Adrenal gland (tissue), 12 donors: ENCODE results near the gene DNAJC1. TPM values are rescaled to one million over a fixed set of nuclear protein-coding genes. Genes with fewer than 3 reads are reported as not detected.
"Not testable (repeated sequence)": the region's sequence is repeated elsewhere in the genome, so short reads cannot be mapped to it uniquely, and the experiment has no call there.

Experiments used
- DNase-seq, 7 donors: peaks; one replicate each; pipeline ENCODE4 v3.0.0-alpha.2; 2019 to 2020
- H3K27ac ChIP-seq, 5 donors: fragments of 200-600 bp; sonication (generic) in 4 of 5; 1 replicate in 3 of 5; 2 replicates in 2 of 5; pipeline versions ENCODE4 v1.5.1 to v1.8.0; 2016 to 2020; ENCODE audit warnings: mild to moderate bottlenecking in 1 of 5
- H3K27me3 ChIP-seq: fragments of 200-600 bp; 2 replicates; pipeline ENCODE4 v1.8.0; 2021
- H3K36me3 ChIP-seq, 2 donors: fragments of 200-600 bp; replicated peaks in 1 of 2; 1 replicate in 1 of 2; 2 replicates in 1 of 2; pipeline versions ENCODE4 v1.5.1 to v1.8.0; 2018 to 2022
- H3K4me1 ChIP-seq, 2 donors: fragments of 200-600 bp; replicated peaks in 1 of 2; 1 replicate in 1 of 2; 2 replicates in 1 of 2; pipeline versions ENCODE4 v1.5.1 to v1.8.0; 2018 to 2021
- H3K4me3 ChIP-seq, 4 donors: fragments of 200-600 bp; sonication (generic) in 3 of 4; one replicate each; pipeline ENCODE4 v1.5.1; 2016 to 2018
- H3K9me3 ChIP-seq, 3 donors: fragments of 200-600 bp; sonication (generic) in 1 of 3; replicated peaks in 1 of 3; 1 replicate in 2 of 3; 2 replicates in 1 of 3; pipeline versions ENCODE4 v1.5.1 to v1.8.0; 2016 to 2021
- CTCF ChIP-seq, 6 experiments: fragments of 450-650 bp in 4 of 6; fragments of 200-600 bp in 2 of 6; sonication (generic) in 1 of 6; IDR thresholded peaks; 1 replicate in 5 of 6; 2 replicates in 1 of 6; pipeline versions ENCODE4 v1.5.1 to v1.8.0; 2016 to 2021; ENCODE audit warnings: antibody characterized with exemption in 6 of 6, mild to moderate bottlenecking in 2 of 6, moderate library complexity in 1 of 6
- POLR2A ChIP-seq, 2 donors: fragments of 450-650 bp; IDR thresholded peaks; one replicate each; pipeline ENCODE4 v1.6.1; 2017; ENCODE audit warnings: antibody characterized with exemption in 2 of 2, mild to moderate bottlenecking in 2 of 2, moderate library complexity in 1 of 2
- WGBS, 4 donors: extraction: QIAGEN DNeasy Blood & Tissue Kit in 2 of 4; methylation state at CpG; one replicate each; pipeline versions ENCODE4 v1.1.5 to v1.1.7; 2013 to 2017; 5-methylcytosine and 5-hydroxymethylcytosine counted together
- intact Hi-C, 2 donors: fragments of 100-400 bp; cut with DNase I; formaldehyde crosslinking; loops; one replicate each; pipeline versions ENCODE4 v1.14.1 to v1.15.0; 2022 to 2023
- polyA plus RNA-seq, 3 donors: library from polyadenylated mRNA; stranded (reverse); fragments of 200-250 nt in 2 of 3; fragments of 350-450 nt in 1 of 3; fragmentation: Illumina TruSeq in 1 of 3; extraction: RNeasy Lipid Tissue Mini Kit (QIAGEN cat#74804) in 1 of 3; gene quantifications; one replicate each; pipeline ENCODE4 v1.2.3, GENCODE V29; 2013 to 2014
- total RNA-seq, 9 donors: library from RNA; depleted of rRNA in 4 of 9; stranded (reverse); fragments of >200 nt in 4 of 9; fragments of 120-200 nt in 1 of 9; fragmentation: NEBNext Ultra II Directional in 1 of 9; extraction: Animal tissue kit (Norgen Biotek cat#: 25700) in 1 of 9; gene quantifications; one replicate each; pipeline versions ENCODE4 v1.1.0 to v1.2.4, GENCODE V29; 2013 to 2023
- donor health status: healthy with polysubstance abuse.
- donor health status: Bipolar disorder and iron deficiency.
- donor health status: DM: yes; HTN: yes; CAD: no.
- donor health status: DM: no; HTN: no; CAD: no.
- donor health status: DM: no; HTN: no; CAD: no.
- donor health status: DM: yes; HTN: yes; CAD: no.

The DNAJC1 gene
- total and polyA plus RNA-seq, 12 donors = 11.0 to 84.4 (median 36.8) TPM

- Histone ChIP-seq H3K36me3 (no peaks in the 10 kb centered on the region), H3K4me3 (no peak overlapping the region), H3K27ac (no peak overlapping the region), H3K27me3 (no peaks in the 10 kb centered on the region), H3K4me1 (no peaks in the 10 kb centered on the region), H3K9me3 (peaks cover 0 to 6% (median 0%) of the 10 kb centered on the region in 3 donors)
- no peak for DNase-seq
- TF ChIP-seq CTCF (IDR thresholded peaks at IDR 0.05) (no peak), POLR2A (IDR thresholded peaks at IDR 0.05) (no peak)
- intact Hi-C loops = no loop called here
- 76 to 95% (median 86%) methylated on average over 1 of the region's 1 CpG for WGBS, 4 donors
These were observed 182.6 kb downstream of the DNAJC1 start for GRCh38 chr10:21820952-21821351.

- H3K27ac ChIP-seq, H3K4me3 ChIP-seq, H3K4me1 ChIP-seq, H3K27me3 ChIP-seq, intact Hi-C loops, H3K36me3 ChIP-seq, H3K9me3 ChIP-seq, DNase-seq: not testable (repeated sequence)
- WGBS, 4 donors = 94 to 97% (median 95%) methylated on average over 7 of the region's 7 CpGs
These were observed 185.1 kb downstream of the DNAJC1 start for GRCh38 chr10:21818416-21818815.

- Histone ChIP-seq H3K27ac (no peak overlapping the region), H3K27me3 (no peaks in the 10 kb centered on the region), H3K9me3 (no peaks in the 10 kb centered on the region), H3K4me1 (no peaks in the 10 kb centered on the region), H3K36me3 (no peaks in the 10 kb centered on the region), H3K4me3 (no peak overlapping the region)
- WGBS, 4 donors = 85 to 95% (median 92%) methylated on average over 2 of the region's 2 CpGs
- DNase-seq = no peak
- TF ChIP-seq CTCF (IDR thresholded peaks at IDR 0.05) = no peak
- no peak for TF ChIP-seq POLR2A (IDR thresholded peaks at IDR 0.05)
- intact Hi-C loops = no loop called here
These were observed 188.7 kb downstream of the DNAJC1 start for GRCh38 chr10:21814866-21815265.

- Histone ChIP-seq H3K9me3 (no peaks in the 10 kb centered on the region), H3K36me3 (no peaks in the 10 kb centered on the region), H3K27me3 (no peaks in the 10 kb centered on the region), H3K27ac (no peak overlapping the region), H3K4me3 (no peak overlapping the region), H3K4me1 (no peaks in the 10 kb centered on the region)
- no peak for DNase-seq
- 78 to 84% (median 82%) methylated on average over 2 of the region's 2 CpGs for WGBS, 4 donors
- intact Hi-C loops = no loop called here
- TF ChIP-seq POLR2A (IDR thresholded peaks at IDR 0.05) (no peak), CTCF (IDR thresholded peaks at IDR 0.05) (no peak)
These were observed 189.6 kb downstream of the DNAJC1 start for GRCh38 chr10:21813946-21814345.

GRCh38 chr10:21811245-21811585 lies 192.3 kb downstream of the DNAJC1 start:
- Histone ChIP-seq H3K9me3 (no peaks in the 10 kb centered on the region), H3K36me3 (no peaks in the 10 kb centered on the region), H3K4me1 (no peaks in the 10 kb centered on the region), H3K27me3 (no peaks in the 10 kb centered on the region), H3K27ac (no peak overlapping the region), H3K4me3 (no peak overlapping the region)
- no peak for TF ChIP-seq CTCF (IDR thresholded peaks at IDR 0.05)
- TF ChIP-seq POLR2A (IDR thresholded peaks at IDR 0.05) = no peak
- intact Hi-C loops = no loop called here
- no peak for DNase-seq
- WGBS, 4 donors = 90 to 93% (median 92%) methylated on average over 2 of the region's 2 CpGs
